AG04450 (cell line): ENCODE measurements around the gene CAPG. TPM values are rescaled to one million over a fixed set of nuclear protein-coding genes. Genes with fewer than 3 reads are reported as not detected.

Source experiments
- CTCF ChIA-PET: fragments of 300-600, 350-600 bp; formaldehyde crosslinking; extraction: SDS; loops from one replicate; lab custom pipeline; 2022; ENCODE audit warnings: antibody characterized with exemption, inconsistent platforms; lab: Charles Lee
- POLR2A ChIA-PET: fragments of 350-600 bp; formaldehyde crosslinking; extraction: SDS; loops from one replicate; lab custom pipeline; 2021; ENCODE audit warnings: antibody characterized with exemption, inconsistent platforms; lab: Yijun Ruan, JAX
- DNase-seq: peaks from one replicate; pipeline ENCODE4 v3.0.0-alpha.2; 2011; ENCODE audit warnings: low read depth, low spot score
- H3K27ac ChIP-seq: one replicate; pipeline ENCODE4 v1.5.1; 2012; ENCODE audit warnings: low read depth, low read length, control low read depth
- H3K27me3 ChIP-seq: one replicate; pipeline ENCODE4 v1.6.0; 2012; ENCODE audit warnings: low read length; ENCODE audit not compliant: control insufficient read depth, insufficient read depth
- H3K4me3 ChIP-seq: 2 replicates; pipeline ENCODE4 v1.5.1; 2011; ENCODE audit warnings: mild to moderate bottlenecking, low read depth, low read length, control low read depth
- H3K9me3 ChIP-seq: 2 replicates; pipeline ENCODE4 v1.5.1; 2012; ENCODE audit warnings: low read length; ENCODE audit not compliant: control insufficient read depth, insufficient read depth
- CTCF ChIP-seq: IDR thresholded peaks from 2 replicates; pipeline ENCODE4 v1.5.1; 2011; ENCODE audit warnings: low read depth, low read length, control low read depth, inconsistent platforms
- polyA plus RNA-seq: library from polyadenylated mRNA; depleted of rRNA; stranded (reverse); fragments of >200 nt; gene quantifications from 2 replicates; pipeline ENCODE4 v1.2.3, GENCODE V29; 2011

The CAPG gene
- polyA plus RNA-seq, 1 experiment: 70.5 TPM

- Histone ChIP-seq H3K4me3 (peak overlapping the region; percentile 62), H3K27me3 (no peaks in the 10 kb centered on the region), H3K9me3 (peaks cover 3% of the 10 kb centered on the region; the same call in 1 of the 2 replicates), H3K27ac (peak overlapping the region; percentile 21)
- POLR2A ChIA-PET: interaction anchor here (0.7 to 1.5 kb wide), 5 partner anchors 24 to 198 kb away, joined by 3 to 7 read pairs (median 7); partner anchors contain the start of genes C2orf68, ELMOD3, MAT2A and RETSAT
- TF ChIP-seq CTCF: peak; percentile 3; the same call in 1 of the 2 replicates
- DNase-seq: no peak
- CTCF ChIA-PET: interaction anchor here (0.6 to 2.1 kb wide), 5 partner anchors 113 to 347 kb away, joined by 3 to 9 read pairs (median 3); partner anchors contain the start of gene GGCX
These were observed 3.6 kb upstream of the CAPG start for GRCh38 chr2:85413592-85414420.

GRCh38 chr2:85411405-85411748 lies 1.2 kb upstream of the CAPG start:
- TF ChIP-seq CTCF: no peak
- no peak for DNase-seq
- Histone ChIP-seq H3K9me3 (no peaks in the 10 kb centered on the region), H3K27ac (peak overlapping the region; percentile 31), H3K4me3 (no peak overlapping the region), H3K27me3 (no peaks in the 10 kb centered on the region)
- CTCF ChIA-PET: no interaction called here
- POLR2A ChIA-PET: no interaction called here

GRCh38 chr2:85410584-85411404 lies 628 bp upstream of the CAPG start:
- CTCF ChIA-PET: no interaction called here

GRCh38 chr2:85405201-85406059 lies 4.7 kb downstream of the CAPG start:
- ChIA-PET CTCF (interaction anchor here (0.7 kb wide), 1 partner anchor 35 kb away, joined by 3 read pairs; no protein-coding TSS in a partner anchor), POLR2A (no interaction called here)
- no peaks in the 10 kb centered on the region; the same call in 1 of the 2 replicates for H3K9me3 ChIP-seq
- no peak for DNase-seq
- TF ChIP-seq CTCF: no peak
- H3K27ac ChIP-seq: no peak overlapping the region
- no peaks in the 10 kb centered on the region for H3K27me3 ChIP-seq
- H3K4me3 ChIP-seq: no peak overlapping the region

More at GRCh38 chr2:85410584-85411404, 628 bp upstream of the CAPG start:
- POLR2A ChIA-PET: no interaction called here
- DNase-seq: no peak
- H3K27me3 ChIP-seq: no peaks in the 10 kb centered on the region
- no peak overlapping the region for H3K27ac ChIP-seq
- no peaks in the 10 kb centered on the region for H3K9me3 ChIP-seq
- no peak overlapping the region for H3K4me3 ChIP-seq
- no peak for TF ChIP-seq CTCF
